GM18873 (cell line): ENCODE results near the gene NANP.
"Not testable (repeated sequence)": the region's sequence is repeated elsewhere in the genome, so short reads cannot be mapped to it uniquely, and the experiment has no call there.

Source experiments
- ATAC-seq: cut with Tn5 transposase; IDR thresholded peaks from one replicate; pipeline ENCODE4 v1.9.1; 2021; ENCODE audit warnings: mild to moderate bottlenecking, moderate library complexity, moderate number of reproducible peaks; ENCODE audit not compliant: unreplicated experiment, low FRiP score

NANP gene

GRCh38 chr20:25608774-25609173, 15.0 kb downstream of the NANP start:
- no peak for ATAC-seq

DNA sequence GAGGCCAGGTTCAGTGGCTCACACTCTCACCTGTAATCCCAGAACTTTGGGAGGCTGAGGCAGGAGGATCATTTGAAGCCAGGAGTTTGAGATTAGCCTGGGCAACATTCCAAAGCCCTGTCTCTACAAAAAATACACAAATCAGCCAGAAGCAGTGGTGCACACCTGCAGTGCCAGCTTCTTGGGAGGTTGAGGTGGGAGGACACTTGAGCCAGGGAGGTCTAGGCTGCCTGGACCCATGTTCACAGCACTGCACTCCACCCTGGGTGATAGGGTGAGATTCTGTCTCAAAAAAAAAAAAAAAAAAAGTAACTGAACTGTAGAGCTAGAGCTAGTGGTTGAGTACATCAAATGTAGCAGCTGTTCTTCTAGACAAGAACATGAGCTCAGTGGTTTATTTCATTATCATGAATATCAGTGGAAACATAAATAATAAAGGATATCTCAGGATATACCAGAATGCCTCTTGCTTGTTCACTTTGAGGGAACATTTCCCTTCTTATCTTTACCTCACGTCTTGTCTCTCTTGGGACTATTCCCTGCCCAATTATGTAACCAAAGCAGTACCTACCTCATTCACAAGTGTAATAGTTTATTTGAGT, 17.6 kb downstream of the NANP start:
- ATAC-seq, result no peak

DNA sequence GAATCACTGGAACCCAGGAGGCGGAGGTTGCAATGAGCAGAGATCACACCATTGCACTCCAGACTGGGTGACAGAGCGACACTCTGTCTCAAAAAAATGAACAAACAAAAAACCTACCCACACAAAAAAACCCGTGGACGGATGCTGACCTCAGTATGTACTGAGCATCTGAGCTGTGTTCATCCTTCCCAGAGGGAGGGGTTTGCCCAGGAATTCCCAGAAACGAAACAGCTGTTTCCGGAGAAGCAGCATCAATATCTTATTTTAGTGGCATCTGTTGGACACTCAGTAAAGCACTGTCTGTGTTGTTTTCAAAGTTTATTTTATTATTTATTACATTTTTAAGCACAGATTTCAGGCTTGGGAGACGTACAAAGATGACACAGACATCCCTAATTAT, 18.7 kb downstream of the NANP start:
- ATAC-seq, result no peak

GRCh38 chr20:25604611-25605010, 19.2 kb downstream of the NANP start:
- no peak for ATAC-seq

GRCh38 chr20:25602914-25603309, 20.9 kb downstream of the NANP start:
- not testable (repeated sequence) for ATAC-seq

GRCh38 chr20:25602191-25602913, 21.5 kb downstream of the NANP start:
- not testable (repeated sequence) for ATAC-seq

DNA sequence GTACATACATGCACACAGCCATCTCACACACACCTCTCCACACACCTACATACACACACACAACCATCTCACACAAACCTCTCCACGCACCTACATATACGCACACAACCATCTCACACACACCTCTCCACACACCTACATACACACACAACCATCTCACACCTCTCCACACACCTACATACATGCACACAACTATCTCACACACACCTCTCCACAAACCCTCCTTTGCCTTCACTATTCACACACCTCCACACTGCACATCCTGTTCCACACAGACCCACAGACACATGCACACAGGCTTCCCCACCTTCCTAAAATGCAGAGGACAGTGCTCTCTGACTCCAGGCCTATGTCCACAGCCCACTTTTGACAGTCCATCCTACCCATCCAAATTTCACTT, 22.2 kb downstream of the NANP start:
- ATAC-seq, result no peak

- ATAC-seq, result no peak
Measured at GRCh38 chr20:25600632-25601031, 23.2 kb downstream of the NANP start.

DNA sequence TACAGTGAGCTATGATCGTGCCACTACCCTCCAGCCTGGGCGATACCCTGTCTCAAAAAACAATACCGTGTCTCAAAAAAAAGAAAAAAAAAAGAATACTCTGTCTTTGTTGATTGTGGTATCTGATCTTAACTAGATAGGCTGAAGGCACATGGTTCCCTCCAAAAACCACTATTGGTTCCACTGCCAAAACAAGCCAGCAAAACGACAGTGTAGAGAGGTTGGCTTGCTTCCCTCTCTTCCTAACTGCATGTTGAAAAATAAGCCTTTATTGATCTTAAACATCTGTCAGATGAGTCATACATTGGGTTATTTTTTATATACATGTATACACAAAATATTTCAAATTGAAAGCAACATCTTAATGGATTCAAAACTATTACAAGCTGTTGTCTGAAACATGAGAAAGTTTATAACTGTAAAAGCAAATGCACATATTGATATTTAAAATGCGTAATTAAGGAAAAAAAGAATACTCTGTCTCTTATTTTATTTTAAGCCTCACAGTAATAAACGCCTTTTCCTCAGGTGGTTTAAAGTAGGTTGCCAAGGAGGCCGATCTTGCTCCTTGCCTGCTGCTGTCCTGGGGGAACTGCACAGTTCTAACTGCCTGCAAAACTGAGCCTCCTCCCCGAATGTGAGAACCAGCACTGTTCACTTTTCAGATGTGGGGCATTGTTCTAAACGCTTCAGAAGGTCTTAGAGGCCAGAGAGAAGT, 31.5 kb downstream of the NANP start:
- ATAC-seq, result no peak

GRCh38 chr20:25590778-25591177, 33.0 kb downstream of the NANP start:
- not testable (repeated sequence) for ATAC-seq

DNA sequence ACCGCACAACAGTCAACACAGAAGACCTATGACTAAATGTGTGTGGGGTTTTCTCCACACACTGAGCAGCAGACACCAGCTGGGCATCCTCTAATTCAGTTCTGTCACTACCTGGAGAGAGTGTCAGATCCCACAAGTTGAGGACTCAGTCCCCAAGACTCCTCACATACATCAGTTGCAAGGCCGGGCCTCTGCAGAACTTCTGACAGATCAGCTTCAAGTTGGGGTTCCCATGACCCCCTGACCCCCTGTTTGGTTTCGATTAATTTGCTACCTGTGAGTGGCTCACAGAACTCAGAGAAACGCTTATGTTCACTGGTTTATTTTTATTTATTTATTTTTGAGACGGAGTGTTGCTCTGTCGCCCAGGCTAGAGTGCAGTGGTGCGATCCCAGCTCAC, 35.3 kb downstream of the NANP start:
- ATAC-seq, result no peak

GRCh38 chr20:25587536-25587935, 36.3 kb downstream of the NANP start:
- no peak for ATAC-seq

DNA sequence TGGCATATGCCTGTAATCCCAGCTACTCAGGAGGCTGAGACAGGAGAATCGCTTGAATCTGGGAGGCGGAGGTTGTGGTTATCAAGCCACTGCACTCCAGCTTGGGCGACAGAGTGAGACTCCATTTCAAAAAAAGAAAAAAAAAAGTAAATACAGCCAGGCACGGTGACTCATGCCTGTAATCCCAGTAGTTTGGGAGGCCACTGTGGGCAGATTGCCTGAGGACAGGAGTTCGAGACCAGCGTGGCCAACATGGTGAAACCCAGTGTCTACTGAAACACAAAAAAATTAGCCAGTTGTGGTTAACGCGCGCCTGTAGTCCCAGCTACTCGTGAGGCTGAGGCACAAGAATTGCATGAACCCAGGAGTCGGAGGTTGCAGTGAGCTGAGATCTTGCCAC, 36.9 kb downstream of the NANP start:
- no peak for ATAC-seq

DNA sequence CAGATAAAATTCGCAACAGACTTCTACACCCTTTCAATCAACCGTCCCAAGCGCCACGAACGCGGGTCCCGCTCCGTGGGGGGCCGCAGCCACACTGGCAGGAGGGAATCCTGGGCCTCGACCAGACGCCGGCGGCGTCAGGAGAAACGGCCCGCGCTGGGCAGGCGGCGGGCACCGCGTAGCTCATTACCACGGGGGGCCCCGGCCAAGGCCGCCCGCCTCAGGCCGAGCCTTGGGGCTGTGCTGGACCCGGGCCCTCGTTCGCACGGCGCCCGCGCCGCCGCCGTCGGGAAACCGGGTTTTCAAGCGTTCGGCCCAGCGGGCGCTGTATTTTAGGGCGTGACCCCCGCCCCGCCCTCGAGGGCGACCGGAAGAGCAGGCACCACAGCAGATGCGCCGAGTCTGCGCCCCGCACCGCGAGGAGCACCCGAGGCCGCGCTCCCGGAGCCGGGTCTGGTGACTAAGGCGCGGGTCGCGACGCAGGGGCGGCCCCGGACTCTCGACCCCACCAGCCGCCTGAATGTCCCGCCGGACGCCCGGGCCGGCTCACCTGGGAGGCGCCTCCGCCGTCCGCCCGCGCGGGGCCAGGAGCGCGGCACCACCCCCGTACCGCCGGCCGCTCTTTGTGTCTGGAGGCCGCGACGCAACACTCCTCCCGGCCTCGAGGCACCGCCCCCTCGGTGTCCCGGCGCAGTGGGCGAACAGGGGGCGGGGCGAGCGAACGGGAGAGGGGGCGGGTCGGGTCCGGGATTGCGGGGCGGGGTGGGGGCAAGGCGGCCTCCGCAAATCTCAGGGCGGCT, 38.7 kb downstream of the NANP start, which contains the start of gene NINL:
TSS of gene NINL (minus strand) at position 627 of the 800 bp plus-strand sequence. CDS start 58,944 bp downstream, outside the sequence.
- ATAC-seq, result peak; percentile 67

DNA sequence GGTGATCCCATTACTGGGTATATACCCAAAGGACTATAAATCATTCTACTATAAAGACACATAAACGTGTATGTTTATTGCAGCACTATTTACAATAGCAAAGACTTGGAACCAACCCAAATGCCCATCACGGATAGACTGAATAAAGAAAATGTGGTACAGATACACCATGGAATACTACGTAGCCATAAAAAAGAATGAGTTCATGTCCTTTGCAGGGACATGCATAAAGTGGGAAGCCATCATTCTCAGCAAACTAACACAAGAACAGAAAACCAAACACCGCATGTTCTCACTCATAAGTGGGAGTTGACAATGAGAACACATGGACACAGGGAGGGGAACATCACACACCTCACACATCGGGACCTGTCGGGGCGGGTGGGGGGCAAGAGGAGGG, 40.2 kb downstream of the NANP start:
- ATAC-seq, result not testable (repeated sequence)

- no peak for ATAC-seq
Measured at GRCh38 chr20:25580711-25581110, 43.1 kb downstream of the NANP start.

GRCh38 chr20:25579081-25579770, 44.6 kb downstream of the NANP start:
- no peak for ATAC-seq

DNA sequence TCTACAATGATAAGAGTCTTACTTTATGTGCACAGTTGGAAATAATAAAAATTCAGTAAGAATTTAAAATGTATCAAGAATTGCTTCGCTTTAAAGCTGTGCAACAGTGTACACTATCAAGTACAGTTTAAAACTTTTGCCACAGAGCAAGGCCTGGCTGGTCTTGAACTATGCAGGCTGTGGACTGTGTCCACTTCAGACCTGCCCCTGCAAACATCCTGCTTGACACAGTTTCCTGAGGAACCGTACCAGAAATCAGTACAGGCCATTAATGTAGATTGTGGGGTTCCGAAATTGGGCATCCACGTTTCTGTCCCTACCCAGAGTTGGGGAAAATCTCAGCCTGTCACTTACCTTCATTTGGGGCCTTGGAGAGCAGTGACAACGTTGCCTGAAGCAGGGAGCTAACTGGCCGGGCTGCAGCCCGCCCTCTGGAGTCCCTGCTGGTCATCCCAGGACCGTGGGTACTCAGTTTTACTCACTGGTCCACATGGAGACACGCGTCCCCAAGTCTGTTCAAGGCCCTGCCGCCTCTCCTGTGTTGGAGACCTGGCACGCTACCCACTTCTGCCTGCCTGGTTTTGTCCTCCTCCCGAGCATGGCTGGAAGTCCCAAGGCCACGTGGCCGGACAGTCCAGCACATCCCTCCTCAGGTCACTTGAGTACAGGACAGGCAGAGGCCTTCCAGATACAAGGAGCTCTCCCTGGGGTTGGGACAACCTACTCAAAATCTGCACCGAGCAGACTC, 46.9 kb downstream of the NANP start:
- ATAC-seq, result no peak

DNA sequence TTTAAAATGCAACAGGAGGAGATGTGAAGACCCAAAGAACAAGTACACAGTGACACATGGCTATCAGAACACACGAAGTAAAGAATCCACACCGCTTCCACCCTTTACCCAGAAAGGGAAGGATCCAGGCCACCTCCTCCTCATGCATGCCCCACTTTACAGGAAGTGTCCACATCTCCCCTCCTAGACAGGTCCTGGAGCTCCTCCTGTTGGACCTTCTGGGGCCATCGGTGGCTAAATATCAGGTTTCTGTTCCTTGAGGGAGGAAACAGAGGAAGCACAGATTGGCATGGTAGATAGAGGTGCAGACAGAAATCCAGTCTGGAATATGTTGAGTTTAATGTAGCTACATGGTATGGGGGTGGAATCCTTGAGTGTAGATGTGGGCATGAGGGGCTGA, 49.4 kb downstream of the NANP start:
- ATAC-seq, result no peak
